GM12891 (cell line): ENCODE data around the gene GALM.
"Not testable (repeated sequence)": the region's sequence is repeated elsewhere in the genome, so short reads cannot be mapped to it uniquely, and the experiment has no call there.

Experiments
- DNase-seq: peaks from one replicate; pipeline ENCODE4 v3.0.0; 2011; ENCODE audit warnings: low spot score; ENCODE audit not compliant: insufficient read length
- FAIRE-seq: peaks from 2 replicates; lab custom pipeline; 2011; peaks lifted over from hg19 to GRCh38; lab: Jason Lieb, UNC
- PAX5 ChIP-seq: IDR thresholded peaks from 2 replicates; pipeline ENCODE4 v1.6.1; 2011; ENCODE audit warnings: low read length, moderate library complexity, mild to moderate bottlenecking; ENCODE audit not compliant: insufficient read depth, severe bottlenecking
- POLR2A ChIP-seq: IDR thresholded peaks from 2 replicates; pipeline ENCODE4 v1.6.1; 2011; ENCODE audit warnings: low read depth, low read length, control low read depth
- POLR2AphosphoS5 ChIP-seq: IDR thresholded peaks from 2 replicates; pipeline ENCODE4 v1.6.1; 2011; ENCODE audit warnings: low read depth, low read length, control low read depth
- POU2F2 ChIP-seq: IDR thresholded peaks from 2 replicates; pipeline ENCODE4 v1.6.1; 2011; ENCODE audit warnings: low read depth, mild to moderate bottlenecking, control low read depth, low read length, moderate library complexity
- SPI1 ChIP-seq: IDR thresholded peaks from 2 replicates; pipeline ENCODE4 v1.6.1; 2011; ENCODE audit warnings: low read depth, low read length, control low read depth
- TAF1 ChIP-seq: IDR thresholded peaks from 2 replicates; pipeline ENCODE4 v1.6.1; 2011; ENCODE audit warnings: low read depth, low read length, control low read depth

GALM gene

GRCh38 chr2:38748943-38749804 lies 83.3 kb downstream of the GALM start:
- DNase-seq (no peak), FAIRE-seq (no peak)
- 0 out of 2 replicates have a peak, but pooled peaks have one; percentile 11 for TF ChIP-seq POLR2A
- TF ChIP-seq POLR2AphosphoS5: no peak; the same call in 1 of the 2 replicates

GRCh38 chr2:38750011-38750890 lies 84.3 kb downstream of the GALM start:
- FAIRE-seq (no peak), DNase-seq (peak; percentile 24)
- no peak for TF ChIP-seq POLR2A
- TF ChIP-seq SPI1: 0 out of 2 replicates have a peak, but pooled peaks have one; percentile 26
- TF ChIP-seq POLR2AphosphoS5: no peak
- no peak; the same call in 1 of the 2 replicates for TF ChIP-seq TAF1

- peak; percentile 97 for FAIRE-seq
- TF ChIP-seq TAF1: peak; percentile 99
- TF ChIP-seq POLR2AphosphoS5: peak; percentile 100
- TF ChIP-seq PAX5: no peak
- TF ChIP-seq SPI1: peak; percentile 62
- peak; percentile 100 for TF ChIP-seq POLR2A
- TF ChIP-seq POU2F2: peak; percentile 99
These were observed 85.1 kb downstream of the GALM start, which contains the start of gene SRSF7 for GRCh38 chr2:38750891-38751595. TSS of gene SRSF7 (minus strand) at chr2:38751361. CDS start at chr2:38751256, 105 bp downstream.

GRCh38 chr2:38751596-38752410 lies 85.9 kb downstream of the GALM start:
- TF ChIP-seq SPI1 (no peak), TAF1 (no peak), PAX5 (no peak), POU2F2 (no peak), POLR2AphosphoS5 (no peak), POLR2A (no peak)
- FAIRE-seq (no peak), DNase-seq (no peak)

More at GRCh38 chr2:38750891-38751595, 85.1 kb downstream of the GALM start, which contains the start of gene SRSF7:
- DNase-seq: peak; percentile 77

- TF ChIP-seq POLR2AphosphoS5 (no peak), PAX5 (no peak), POLR2A (no peak), TAF1 (no peak), POU2F2 (no peak), SPI1 (no peak)
These were observed 88.1 kb downstream of the GALM start for GRCh38 chr2:38754049-38754448.

GRCh38 chr2:38754506-38754905 lies 88.6 kb downstream of the GALM start:
- FAIRE-seq: no peak
- TF ChIP-seq POLR2AphosphoS5 (no peak), SPI1 (no peak), TAF1 (no peak), POU2F2 (no peak), PAX5 (no peak), POLR2A (no peak)
- no peak for DNase-seq

More at GRCh38 chr2:38754049-38754448, 88.1 kb downstream of the GALM start:
- FAIRE-seq (no peak), DNase-seq (no peak)

GRCh38 chr2:38755891-38756290 lies 90.0 kb downstream of the GALM start:
- not testable (repeated sequence) for DNase-seq

GRCh38 chr2:38763228-38763627 lies 97.3 kb downstream of the GALM start:
- no peak for FAIRE-seq
- no peak for DNase-seq
- TF ChIP-seq POLR2AphosphoS5: no peak
- no peak for TF ChIP-seq SPI1
- TF ChIP-seq POU2F2: no peak
- TF ChIP-seq POLR2A: no peak
- TF ChIP-seq PAX5: no peak
- TF ChIP-seq TAF1: no peak

More at GRCh38 chr2:38755891-38756290, 90.0 kb downstream of the GALM start:
- not testable (repeated sequence) for FAIRE-seq

- FAIRE-seq: no peak
These were observed 97.8 kb downstream of the GALM start for GRCh38 chr2:38763728-38764127.

More at GRCh38 chr2:38763728-38764127, 97.8 kb downstream of the GALM start:
- no peak for TF ChIP-seq POLR2A
- no peak for TF ChIP-seq POLR2AphosphoS5
- no peak for TF ChIP-seq SPI1
- no peak for TF ChIP-seq POU2F2
- TF ChIP-seq TAF1: no peak
- TF ChIP-seq PAX5: no peak
- no peak for DNase-seq
